ENCODE measurements around the gene C8A.

The C8A gene

DNA sequence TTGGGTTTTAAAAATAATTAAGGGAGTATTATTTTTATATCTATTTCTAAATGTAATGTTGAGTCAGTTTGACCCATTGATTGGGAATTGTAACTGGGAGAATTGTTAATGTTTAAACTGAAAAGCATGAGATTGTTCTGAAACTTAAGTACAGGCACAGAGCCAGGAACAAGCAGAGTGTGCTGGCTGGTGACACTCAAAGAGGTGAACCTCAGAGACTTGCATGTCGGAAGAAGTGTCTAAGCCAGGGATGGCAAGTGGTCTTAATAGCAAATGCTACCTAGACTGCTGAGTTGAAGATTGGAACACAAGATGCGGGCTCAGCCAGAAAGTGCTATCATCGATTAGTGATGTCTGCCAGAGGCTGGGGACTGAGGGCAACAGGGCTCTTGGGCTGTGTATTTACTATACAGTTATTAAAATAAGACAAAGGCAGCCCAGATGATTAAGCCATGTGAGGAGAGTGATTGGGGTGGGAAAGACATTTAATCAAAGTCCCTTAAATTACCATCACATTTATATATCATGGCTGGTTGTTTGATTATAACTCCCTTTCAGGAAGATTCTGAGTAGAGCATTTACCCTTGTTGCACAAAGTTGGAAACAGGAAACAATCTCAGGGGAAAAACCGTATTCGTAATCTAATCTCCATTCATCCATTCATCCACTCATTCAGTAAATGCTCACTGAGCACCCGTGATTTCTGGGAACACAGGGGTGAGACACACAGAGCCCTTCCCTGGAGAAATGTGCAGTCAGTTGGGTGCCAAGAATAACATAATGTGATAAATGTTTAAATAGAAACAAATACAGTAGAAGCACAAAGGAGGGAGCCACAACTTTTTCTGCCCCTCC, 42.8 kb downstream of the C8A start:
- H3K4me1 Mint-ChIP-seq, result no peaks in the 10 kb centered on the region
- no peaks in the 10 kb centered on the region for H3K9me3 Mint-ChIP-seq
- no peak overlapping the region for H3K4me3 Mint-ChIP-seq
- H3K27ac Mint-ChIP-seq, result no peak overlapping the region
- ATAC-seq, result no peak
- H3K36me3 Mint-ChIP-seq, result no peaks in the 10 kb centered on the region
- H3K27me3 Mint-ChIP-seq, result no peaks in the 10 kb centered on the region

DNA sequence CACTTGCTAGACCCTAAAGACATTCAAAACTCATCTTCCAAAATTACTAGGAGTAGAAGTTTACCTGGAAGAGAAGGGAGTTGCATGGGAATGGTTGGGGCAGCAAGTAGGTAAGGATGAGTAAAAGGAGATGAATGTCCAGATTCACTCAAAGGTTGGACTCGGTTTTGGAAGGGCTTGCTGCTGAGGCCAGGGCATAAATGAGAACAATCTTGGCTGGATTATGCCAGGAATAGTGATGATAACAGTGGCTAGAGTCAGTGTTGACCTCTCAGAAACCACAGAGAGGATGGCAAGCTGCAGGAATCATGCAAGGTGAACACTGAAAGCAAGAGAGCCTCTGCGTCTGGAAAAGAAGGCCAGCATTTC, 43.4 kb downstream of the C8A start:
- no peaks in the 10 kb centered on the region for H3K4me1 Mint-ChIP-seq
- H3K27me3 Mint-ChIP-seq, result no peaks in the 10 kb centered on the region
- no peaks in the 10 kb centered on the region for H3K36me3 Mint-ChIP-seq
- H3K4me3 Mint-ChIP-seq, result no peak overlapping the region
- H3K9me3 Mint-ChIP-seq, result no peaks in the 10 kb centered on the region
- no peak overlapping the region for H3K27ac Mint-ChIP-seq
- no peak for ATAC-seq

DNA sequence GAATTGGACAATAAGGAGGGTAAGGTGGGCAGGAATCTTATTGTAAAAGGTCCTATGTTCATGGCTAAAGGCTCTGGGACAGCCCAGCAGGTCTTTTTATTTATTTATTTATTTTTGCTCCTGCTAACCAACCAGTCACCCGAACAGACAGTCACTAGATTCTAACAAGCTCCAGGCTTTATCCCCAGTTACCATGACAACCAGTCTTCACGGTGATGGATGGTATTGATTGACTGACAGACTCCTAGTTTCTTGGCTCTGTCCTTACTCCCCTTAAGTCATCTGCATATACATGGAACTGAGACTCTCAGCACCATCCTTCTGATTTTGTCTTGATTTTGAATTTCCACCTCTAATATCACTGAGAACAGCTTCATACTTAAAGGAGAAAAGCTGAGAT, 44.3 kb downstream of the C8A start:
- Mint-ChIP-seq H3K4me3 (no peak overlapping the region), H3K27ac (no peak overlapping the region), H3K4me1 (no peaks in the 10 kb centered on the region), H3K36me3 (no peaks in the 10 kb centered on the region), H3K9me3 (no peaks in the 10 kb centered on the region), H3K27me3 (no peaks in the 10 kb centered on the region)
- no peak for ATAC-seq

DNA sequence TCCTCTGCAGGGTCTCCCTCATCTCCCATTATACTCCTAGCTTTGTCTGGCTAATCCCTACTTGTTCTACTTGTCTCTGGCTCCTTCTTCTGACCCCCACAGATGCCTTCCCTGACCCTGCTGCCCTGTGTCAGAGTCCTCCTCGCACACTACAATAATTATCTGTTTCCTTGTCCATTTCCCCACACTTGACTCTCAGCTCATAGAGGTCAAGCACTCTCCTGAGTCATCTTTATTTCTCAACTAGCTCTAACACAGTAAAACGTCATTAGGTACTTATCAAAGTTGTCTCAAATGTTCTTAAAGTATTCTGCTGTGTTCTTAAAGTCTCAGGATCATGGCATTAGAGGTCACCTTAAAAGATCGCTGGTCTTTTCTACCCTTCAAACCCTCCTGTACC, 47.1 kb downstream of the C8A start:
- Mint-ChIP-seq H3K4me3 (no peak overlapping the region), H3K27ac (no peak overlapping the region), H3K4me1 (no peaks in the 10 kb centered on the region), H3K27me3 (no peaks in the 10 kb centered on the region), H3K9me3 (no peaks in the 10 kb centered on the region), H3K36me3 (no peaks in the 10 kb centered on the region)
- ATAC-seq, result no peak

DNA sequence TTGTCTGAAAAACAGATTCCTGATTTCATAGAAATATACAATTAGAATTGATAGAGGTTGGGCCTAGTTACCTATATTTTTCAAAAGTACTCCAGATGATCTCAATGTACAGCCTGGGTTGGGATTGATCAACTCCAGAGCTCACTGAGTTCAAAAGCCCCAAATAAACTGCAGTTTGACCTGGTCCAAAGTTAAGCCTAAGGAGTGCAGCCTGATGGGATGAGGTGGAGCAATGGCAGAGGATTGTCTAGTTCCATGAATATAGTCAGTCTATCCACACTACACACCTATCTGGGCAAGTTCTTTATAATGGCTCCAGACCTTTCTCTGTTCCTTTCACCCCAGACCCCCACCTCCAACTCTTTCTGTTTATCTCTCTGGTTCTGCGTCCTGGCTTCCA, 49.2 kb downstream of the C8A start:
- no peaks in the 10 kb centered on the region for H3K36me3 Mint-ChIP-seq
- no peak overlapping the region for H3K4me3 Mint-ChIP-seq

DNA sequence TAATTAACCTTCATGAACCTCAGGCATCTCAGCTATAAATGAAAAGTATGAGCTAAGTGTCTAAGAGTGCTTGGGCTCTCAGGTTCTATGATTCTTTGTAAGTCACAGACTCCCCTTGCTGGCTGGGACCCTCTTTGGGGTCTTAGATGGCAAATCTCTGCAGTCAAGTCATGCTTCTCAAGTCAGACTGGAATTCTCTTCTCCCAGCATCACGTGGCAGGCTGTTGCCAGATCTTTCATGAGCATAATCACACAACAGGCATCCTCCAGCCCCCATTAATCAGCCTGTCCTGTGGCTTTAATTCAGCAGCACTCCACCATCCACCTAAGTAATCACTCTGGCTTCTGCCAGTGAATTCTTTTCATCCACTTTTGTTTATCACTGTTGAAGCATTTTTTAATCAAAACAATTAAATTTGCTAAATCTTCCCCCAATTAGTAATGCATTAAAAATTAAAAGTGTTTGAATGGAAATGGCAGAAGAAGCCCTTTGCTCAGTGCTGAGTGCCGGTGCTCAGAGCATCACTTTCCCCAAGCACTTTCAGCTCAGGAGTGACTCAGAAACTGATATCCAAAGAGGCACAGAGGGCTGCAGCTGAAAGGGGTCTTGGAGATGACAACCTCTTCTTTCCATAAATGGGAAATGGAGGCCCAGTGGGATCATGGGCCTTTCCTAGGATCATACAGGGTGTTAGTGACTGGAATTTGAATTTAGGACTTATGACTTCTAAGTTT, 50.2 kb downstream of the C8A start:
- H3K36me3 Mint-ChIP-seq, result no peaks in the 10 kb centered on the region
- H3K4me3 Mint-ChIP-seq, result no peak overlapping the region
- no peak overlapping the region for H3K27ac Mint-ChIP-seq
- no peaks in the 10 kb centered on the region for H3K27me3 Mint-ChIP-seq
- H3K4me1 Mint-ChIP-seq, result no peaks in the 10 kb centered on the region
- H3K9me3 Mint-ChIP-seq, result no peaks in the 10 kb centered on the region
- no peak for ATAC-seq

More for the DNA sequence above, 49.2 kb downstream of the C8A start:
- Mint-ChIP-seq H3K4me1 (no peaks in the 10 kb centered on the region), H3K9me3 (no peaks in the 10 kb centered on the region), H3K27ac (no peak overlapping the region), H3K27me3 (no peaks in the 10 kb centered on the region)
- ATAC-seq, result no peak

DNA sequence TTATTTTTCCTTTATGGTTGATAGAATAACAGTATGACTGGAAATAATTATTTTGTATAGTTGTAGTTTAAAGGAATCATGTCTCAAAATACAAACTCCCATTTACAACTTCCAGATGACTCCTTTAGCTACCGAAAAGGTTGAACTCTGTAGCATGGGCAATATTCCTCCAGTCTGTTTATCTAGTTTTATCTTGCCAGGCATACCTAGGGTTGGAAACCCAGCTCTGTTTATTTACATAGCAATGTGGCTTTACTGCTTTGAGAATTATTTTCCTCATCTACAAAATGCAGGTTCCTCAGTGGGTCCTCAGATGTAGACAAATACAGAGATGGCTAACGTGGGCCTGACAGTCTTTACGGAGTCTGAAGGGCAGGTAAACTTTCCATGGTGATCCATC, 51.1 kb downstream of the C8A start:
- H3K27me3 Mint-ChIP-seq, result no peaks in the 10 kb centered on the region
- no peak overlapping the region for H3K4me3 Mint-ChIP-seq
- no peaks in the 10 kb centered on the region for H3K4me1 Mint-ChIP-seq

DNA sequence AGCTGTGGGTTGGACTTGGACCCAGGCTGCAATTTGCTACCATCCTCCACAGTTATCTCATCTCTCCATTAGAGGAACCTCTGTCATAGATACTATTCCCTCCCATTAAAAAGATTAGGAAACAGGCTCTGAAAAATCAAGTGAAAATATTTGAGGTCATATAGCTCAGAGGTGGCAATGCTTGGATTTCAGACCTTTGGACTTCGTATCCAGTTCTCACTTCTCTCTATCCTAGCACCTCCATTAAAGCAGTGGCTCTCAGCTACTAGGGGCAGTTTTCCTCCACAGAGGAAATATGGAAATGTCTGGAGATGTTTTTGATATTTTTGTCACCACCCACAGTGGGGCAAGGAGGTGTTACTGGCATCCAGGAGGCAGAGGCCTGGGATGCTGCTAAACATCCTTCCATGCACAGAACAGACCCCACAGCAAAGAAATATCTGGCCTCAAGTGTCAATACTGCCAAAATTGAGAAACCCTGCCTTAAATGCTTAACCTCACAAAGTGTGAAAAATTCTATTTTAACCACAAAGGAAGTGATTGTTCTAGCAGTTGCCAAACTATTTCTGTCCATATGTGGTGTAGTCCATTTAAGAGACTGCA, 54.1 kb downstream of the C8A start:
- Mint-ChIP-seq H3K9me3 (no peaks in the 10 kb centered on the region), H3K36me3 (no peaks in the 10 kb centered on the region), H3K27ac (no peak overlapping the region), H3K4me3 (no peak overlapping the region), H3K4me1 (no peaks in the 10 kb centered on the region), H3K27me3 (no peaks in the 10 kb centered on the region)
- no peak for ATAC-seq

More for the DNA sequence above, 51.1 kb downstream of the C8A start:
- Mint-ChIP-seq H3K27ac (no peak overlapping the region), H3K36me3 (no peaks in the 10 kb centered on the region), H3K9me3 (no peaks in the 10 kb centered on the region)
- ATAC-seq, result no peak

DNA sequence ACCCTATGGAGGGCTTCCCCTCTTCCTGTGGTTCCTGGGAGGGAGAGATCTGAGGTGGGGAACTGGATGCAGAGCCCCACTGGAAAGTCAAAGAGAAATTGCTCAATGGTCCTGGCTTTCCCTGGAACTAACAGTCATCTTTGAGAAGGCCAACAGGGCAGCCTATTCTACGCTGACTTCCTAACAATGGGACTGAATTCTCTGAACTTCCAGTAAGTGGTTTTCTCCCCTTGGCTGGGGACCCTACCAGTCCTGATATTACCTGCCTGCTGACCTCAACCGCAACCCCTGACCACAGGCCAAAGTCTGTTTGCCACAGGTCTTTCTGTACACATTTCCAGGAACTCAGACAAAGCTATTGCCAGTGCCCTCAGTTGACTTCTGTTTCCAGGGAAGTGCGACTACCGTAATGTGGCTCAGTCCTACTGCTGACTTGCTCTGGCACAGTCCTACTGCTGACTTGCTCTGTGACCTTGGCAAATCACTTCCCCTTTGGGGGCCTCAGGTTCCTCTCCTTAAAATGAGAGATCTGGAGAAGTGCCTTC, 55.9 kb downstream of the C8A start:
- Mint-ChIP-seq H3K9me3 (no peaks in the 10 kb centered on the region), H3K27me3 (no peaks in the 10 kb centered on the region), H3K36me3 (no peaks in the 10 kb centered on the region), H3K4me3 (no peak overlapping the region), H3K4me1 (no peaks in the 10 kb centered on the region), H3K27ac (no peak overlapping the region)
- no peak for ATAC-seq

DNA sequence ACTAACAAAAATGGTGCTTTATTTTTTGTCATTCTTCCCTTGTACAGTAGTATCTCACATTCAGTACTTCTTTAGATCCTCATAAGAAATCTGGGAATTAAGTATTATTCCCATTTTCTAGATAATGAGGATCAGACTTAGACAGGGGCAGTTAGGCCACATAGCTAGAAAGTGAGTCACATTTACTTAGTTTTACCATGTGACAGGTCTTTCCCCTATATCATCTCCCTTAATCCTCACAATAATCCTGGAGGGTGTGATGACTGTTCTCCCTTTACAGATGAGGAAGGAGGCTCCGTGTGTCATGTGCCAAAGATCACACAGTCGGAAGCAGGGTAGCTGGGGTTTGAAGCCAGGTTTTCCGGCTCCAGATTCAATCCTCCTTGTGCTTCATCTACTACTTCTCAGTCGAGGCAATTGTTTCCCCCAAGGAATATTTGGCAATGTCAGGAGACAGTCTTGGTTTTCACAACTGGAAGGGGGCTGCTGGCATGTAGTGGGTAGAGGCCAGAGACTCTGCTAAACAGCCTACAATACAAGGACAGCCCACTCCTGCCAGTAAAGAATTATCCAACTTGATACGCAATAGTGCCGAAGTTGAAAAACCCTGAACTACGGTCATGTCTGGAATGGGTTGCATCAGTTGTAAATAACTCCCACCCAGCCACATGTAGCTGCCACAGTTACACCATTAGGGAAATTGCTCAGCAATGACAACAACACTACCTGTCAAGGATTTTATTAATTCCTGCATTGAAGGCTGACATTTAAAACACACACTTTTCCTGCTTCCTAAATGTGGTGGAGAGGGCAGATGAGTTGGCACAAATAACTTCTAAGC, 56.7 kb downstream of the C8A start:
- Mint-ChIP-seq H3K36me3 (no peaks in the 10 kb centered on the region), H3K4me1 (no peaks in the 10 kb centered on the region), H3K9me3 (no peaks in the 10 kb centered on the region), H3K27ac (no peak overlapping the region), H3K4me3 (no peak overlapping the region), H3K27me3 (no peaks in the 10 kb centered on the region)
- no peak for ATAC-seq

DNA sequence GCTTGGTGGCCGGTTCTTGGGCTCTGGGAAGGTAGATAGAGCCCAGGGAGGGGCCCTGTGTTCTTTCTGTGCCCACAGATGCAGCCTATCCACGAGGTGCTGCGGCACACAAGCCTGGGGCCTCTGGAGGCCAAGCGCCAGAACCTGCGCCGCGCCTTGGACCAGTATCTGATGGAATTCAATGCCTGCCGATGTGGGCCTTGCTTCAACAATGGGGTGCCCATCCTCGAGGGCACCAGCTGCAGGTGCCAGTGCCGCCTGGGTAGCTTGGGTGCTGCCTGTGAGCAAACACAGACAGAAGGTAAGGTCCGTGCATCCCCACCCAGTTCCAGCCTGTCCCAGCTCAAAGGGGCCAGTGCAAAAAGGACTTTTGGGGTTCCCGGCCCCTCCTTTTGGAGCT, 57.7 kb downstream of the C8A start:
- Mint-ChIP-seq H3K27ac (no peak overlapping the region), H3K27me3 (peaks cover 6% of the 10 kb centered on the region), H3K4me1 (no peaks in the 10 kb centered on the region), H3K4me3 (no peak overlapping the region), H3K36me3 (no peaks in the 10 kb centered on the region), H3K9me3 (no peaks in the 10 kb centered on the region)
- ATAC-seq, result no peak

DNA sequence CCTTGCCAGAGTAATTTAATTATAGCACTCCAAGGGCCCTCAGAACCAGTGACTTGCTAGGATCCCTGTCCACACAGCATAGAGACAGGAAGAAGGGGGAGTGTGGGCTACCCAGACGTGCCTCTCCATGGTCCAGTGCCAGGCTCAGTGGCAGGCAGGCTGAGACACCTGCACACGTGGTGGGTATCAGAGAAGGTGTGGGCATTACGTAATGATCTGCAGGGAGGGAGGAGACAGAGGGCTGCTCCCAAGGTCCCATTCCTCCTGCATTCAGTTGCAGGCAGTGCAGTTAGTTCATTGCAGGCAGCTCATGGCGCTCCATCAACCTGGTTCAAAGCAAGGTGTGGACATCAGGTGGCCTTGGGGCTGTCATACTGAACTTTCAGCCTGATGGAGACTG, 61.4 kb downstream of the C8A start:
- H3K36me3 Mint-ChIP-seq, result no peaks in the 10 kb centered on the region
- peak; percentile 39 for ATAC-seq
- H3K27ac Mint-ChIP-seq, result no peak overlapping the region
- H3K27me3 Mint-ChIP-seq, result peaks cover 7% of the 10 kb centered on the region
- H3K9me3 Mint-ChIP-seq, result no peaks in the 10 kb centered on the region
- H3K4me1 Mint-ChIP-seq, result no peaks in the 10 kb centered on the region
- H3K4me3 Mint-ChIP-seq, result no peak overlapping the region

DNA sequence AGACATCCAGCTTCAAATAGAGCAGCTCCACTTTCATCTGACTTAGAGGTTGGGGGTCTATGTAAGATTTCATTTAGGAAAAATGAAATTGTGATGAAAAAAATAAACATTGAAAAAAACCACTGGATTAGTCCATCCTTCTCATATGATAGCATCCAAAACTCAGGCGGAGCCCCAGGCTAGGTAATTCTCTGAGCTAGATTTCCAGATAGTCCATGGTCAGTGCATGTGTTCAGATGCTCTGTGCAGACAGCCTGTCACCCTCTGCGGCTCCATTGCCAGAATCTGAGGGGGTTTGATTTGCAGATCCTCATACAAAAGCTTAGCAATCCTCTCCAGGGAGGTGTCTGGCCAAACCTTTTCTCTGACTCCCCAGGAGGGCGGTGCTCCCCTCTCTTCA, 62.0 kb downstream of the C8A start:
- no peak for ATAC-seq
- H3K27me3 Mint-ChIP-seq, result peaks cover 7% of the 10 kb centered on the region
- no peak overlapping the region for H3K4me3 Mint-ChIP-seq
- no peaks in the 10 kb centered on the region for H3K9me3 Mint-ChIP-seq
- no peaks in the 10 kb centered on the region for H3K4me1 Mint-ChIP-seq
- H3K27ac Mint-ChIP-seq, result no peak overlapping the region
- H3K36me3 Mint-ChIP-seq, result no peaks in the 10 kb centered on the region

DNA sequence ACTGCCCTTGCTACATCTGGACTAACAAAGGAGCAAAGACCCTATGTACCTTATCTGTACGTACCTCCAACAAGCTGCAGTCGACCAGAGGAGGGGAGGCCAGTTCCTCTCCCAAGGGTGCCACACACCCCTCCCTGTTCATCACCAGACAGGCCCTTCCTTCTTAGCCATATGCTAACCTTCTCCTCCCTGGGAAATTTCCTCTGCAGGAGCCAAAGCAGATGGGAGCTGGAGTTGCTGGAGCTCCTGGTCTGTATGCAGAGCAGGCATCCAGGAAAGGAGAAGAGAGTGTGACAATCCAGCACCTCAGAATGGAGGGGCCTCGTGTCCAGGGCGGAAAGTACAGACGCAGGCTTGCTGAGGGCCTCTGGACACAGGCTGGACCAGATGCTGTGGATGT, 62.8 kb downstream of the C8A start:
- Mint-ChIP-seq H3K27me3 (peaks cover 7% of the 10 kb centered on the region), H3K36me3 (no peaks in the 10 kb centered on the region), H3K27ac (no peak overlapping the region), H3K4me3 (no peak overlapping the region), H3K9me3 (peaks cover 3% of the 10 kb centered on the region), H3K4me1 (no peaks in the 10 kb centered on the region)
- ATAC-seq, result no peak

DNA sequence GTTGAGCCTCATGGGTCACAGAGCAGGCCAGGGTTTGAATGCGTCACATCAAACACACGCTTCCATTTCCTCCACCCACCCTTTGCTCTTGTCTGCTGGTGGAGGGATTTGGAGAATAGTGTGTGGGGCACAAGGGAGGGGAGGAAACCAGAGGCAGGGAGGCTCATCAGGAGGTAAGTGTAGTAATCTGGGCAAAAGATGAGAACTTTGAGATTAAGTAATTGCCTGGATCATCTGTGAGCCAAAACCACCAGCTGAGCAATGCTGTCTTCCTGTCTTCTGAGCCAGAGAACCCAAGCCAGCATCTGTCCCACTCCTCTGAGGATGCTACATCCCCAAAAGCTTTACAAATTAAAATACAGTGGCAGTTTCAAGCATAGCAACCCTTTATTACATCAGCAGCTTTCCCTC, 66.0 kb downstream of the C8A start:
- no peak overlapping the region for H3K27ac Mint-ChIP-seq
- H3K27me3 Mint-ChIP-seq, result peaks cover 7% of the 10 kb centered on the region
- H3K9me3 Mint-ChIP-seq, result peaks cover 3% of the 10 kb centered on the region
- H3K36me3 Mint-ChIP-seq, result no peaks in the 10 kb centered on the region
- no peaks in the 10 kb centered on the region for H3K4me1 Mint-ChIP-seq
- no peak for ATAC-seq
- no peak overlapping the region for H3K4me3 Mint-ChIP-seq
